ENCODE results near the gene PTPRM. TPM values are rescaled to one million over a fixed set of nuclear protein-coding genes. Genes with fewer than 3 reads are reported as not detected.

PTPRM gene
- total RNA-seq, 1 experiment from 2014 or later = 100.0 TPM

DNA sequence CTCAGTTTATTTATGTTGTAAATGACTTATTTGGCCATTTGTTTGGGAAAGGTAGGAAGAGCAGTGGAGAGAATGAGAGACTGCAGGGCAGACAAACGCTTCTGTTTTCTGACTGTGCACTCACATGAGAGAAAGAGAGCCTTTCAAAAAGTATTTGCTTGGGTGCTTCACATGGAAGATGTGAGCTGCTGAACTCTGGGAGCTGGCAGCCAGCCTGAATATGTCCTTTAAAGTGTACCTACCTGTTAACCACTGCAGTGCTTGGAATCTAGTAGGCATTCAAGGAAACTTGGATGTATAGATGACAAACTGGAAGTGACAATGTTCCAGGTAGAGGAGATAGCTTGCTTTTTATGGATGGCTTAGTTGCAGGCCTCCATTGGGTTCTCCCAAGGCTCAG is 68.8 kb downstream of the PTPRM start:
- no peak overlapping the region for H3K4me3 Mint-ChIP-seq (ENCODE audit: unreplicated experiment)
- intact Hi-C loops (cut with micrococcal nuclease; ENCODE audit: unreplicated experiment) = no loop called here
- H3K4me1 ChIP-seq = peaks cover 45% of the 10 kb centered on the region
- no peaks in the 10 kb centered on the region for H3K9me3 ChIP-seq
- H3K27ac Mint-ChIP-seq (ENCODE audit: unreplicated experiment) = no peak overlapping the region
- no peaks in the 10 kb centered on the region; the same call in 1 of the 2 replicates for H3K36me3 ChIP-seq (ENCODE audit: control insufficient read depth, insufficient read depth, low read length)
- ChIA-PET CTCF (no interaction called here), POLR2A (no interaction called here)
- H3K4me3 ChIP-seq (ENCODE audit: low read depth, low read length) = no peak overlapping the region
- TF ChIP-seq, protein P1, sequence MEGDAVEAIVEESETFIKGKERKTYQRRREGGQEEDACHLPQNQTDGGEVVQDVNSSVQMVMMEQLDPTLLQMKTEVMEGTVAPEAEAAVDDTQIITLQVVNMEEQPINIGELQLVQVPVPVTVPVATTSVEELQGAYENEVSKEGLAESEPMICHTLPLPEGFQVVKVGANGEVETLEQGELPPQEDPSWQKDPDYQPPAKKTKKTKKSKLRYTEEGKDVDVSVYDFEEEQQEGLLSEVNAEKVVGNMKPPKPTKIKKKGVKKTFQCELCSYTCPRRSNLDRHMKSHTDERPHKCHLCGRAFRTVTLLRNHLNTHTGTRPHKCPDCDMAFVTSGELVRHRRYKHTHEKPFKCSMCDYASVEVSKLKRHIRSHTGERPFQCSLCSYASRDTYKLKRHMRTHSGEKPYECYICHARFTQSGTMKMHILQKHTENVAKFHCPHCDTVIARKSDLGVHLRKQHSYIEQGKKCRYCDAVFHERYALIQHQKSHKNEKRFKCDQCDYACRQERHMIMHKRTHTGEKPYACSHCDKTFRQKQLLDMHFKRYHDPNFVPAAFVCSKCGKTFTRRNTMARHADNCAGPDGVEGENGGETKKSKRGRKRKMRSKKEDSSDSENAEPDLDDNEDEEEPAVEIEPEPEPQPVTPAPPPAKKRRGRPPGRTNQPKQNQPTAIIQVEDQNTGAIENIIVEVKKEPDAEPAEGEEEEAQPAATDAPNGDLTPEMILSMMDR (IDR thresholded peaks at IDR 0.05; ENCODE audit: insufficient read depth in 1 of 2, low read depth in 1 of 2, low read length in 1 of 2, severe bottlenecking in 1 of 2, unreplicated experiment in 1 of 2) = no peak
- H3K4me1 Mint-ChIP-seq (ENCODE audit: low read depth, unreplicated experiment) = peaks cover 28% of the 10 kb centered on the region
- H3K27me3 ChIP-seq (replicated peaks; ENCODE audit: control insufficient read depth, insufficient read depth, low read length) = no peaks in the 10 kb centered on the region
- H3K36me3 Mint-ChIP-seq (ENCODE audit: insufficient read depth, unreplicated experiment) = peaks cover 8% of the 10 kb centered on the region
- H3K9me3 Mint-ChIP-seq (ENCODE audit: unreplicated experiment) = no peaks in the 10 kb centered on the region
- no peak for DNase-seq
- BruUV-seq (replicated peaks) = no TSS peak
- H3K27me3 Mint-ChIP-seq (ENCODE audit: insufficient read depth, unreplicated experiment) = no peaks in the 10 kb centered on the region

DNA sequence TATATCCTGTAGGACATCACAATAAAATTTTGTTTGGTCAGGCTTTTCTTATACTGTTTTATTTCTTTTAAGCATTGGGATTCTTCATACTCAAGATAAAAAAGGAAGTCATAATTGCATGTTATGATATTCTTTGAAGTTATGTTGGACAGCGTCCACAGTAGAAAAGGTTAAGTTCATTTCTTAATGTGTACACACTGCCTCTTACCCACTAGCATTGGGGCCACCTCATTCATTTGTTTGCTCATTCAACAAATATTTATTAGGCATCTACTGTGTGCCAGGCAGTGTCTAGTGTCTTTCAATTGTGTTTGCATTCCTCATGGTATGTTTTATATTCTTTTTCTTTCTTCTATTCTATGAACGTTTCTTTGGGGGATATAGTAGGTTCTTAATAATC is 70.2 kb downstream of the PTPRM start:
- ChIA-PET POLR2A (interaction anchor here (0.6 kb wide), 1 partner anchor 37 kb away, joined by 4 read pairs; no protein-coding TSS in a partner anchor), CTCF (no interaction called here)
- peaks cover 51% of the 10 kb centered on the region for H3K4me1 ChIP-seq
- no TSS peak for BruUV-seq (replicated peaks)
- no peak overlapping the region for H3K27ac Mint-ChIP-seq (ENCODE audit: unreplicated experiment)
- no peak overlapping the region for H3K4me3 Mint-ChIP-seq (ENCODE audit: unreplicated experiment)
- H3K36me3 ChIP-seq (ENCODE audit: control insufficient read depth, insufficient read depth, low read length) = no peaks in the 10 kb centered on the region; the same call in 1 of the 2 replicates
- TF ChIP-seq, protein P1 (IDR thresholded peaks at IDR 0.05; ENCODE audit: insufficient read depth in 1 of 2, low read depth in 1 of 2, low read length in 1 of 2, severe bottlenecking in 1 of 2, unreplicated experiment in 1 of 2) = no peak
- no peaks in the 10 kb centered on the region for H3K9me3 Mint-ChIP-seq (ENCODE audit: unreplicated experiment)
- intact Hi-C loops (cut with micrococcal nuclease; ENCODE audit: unreplicated experiment) = no loop called here
- H3K27me3 ChIP-seq (replicated peaks; ENCODE audit: control insufficient read depth, insufficient read depth, low read length) = no peaks in the 10 kb centered on the region
- no peaks in the 10 kb centered on the region for H3K27me3 Mint-ChIP-seq (ENCODE audit: insufficient read depth, unreplicated experiment)
- peaks cover 14% of the 10 kb centered on the region for H3K36me3 Mint-ChIP-seq (ENCODE audit: insufficient read depth, unreplicated experiment)
- H3K4me3 ChIP-seq (ENCODE audit: low read depth, low read length) = no peak overlapping the region
- DNase-seq = no peak
- peaks cover 40% of the 10 kb centered on the region for H3K4me1 Mint-ChIP-seq (ENCODE audit: low read depth, unreplicated experiment)
- no peaks in the 10 kb centered on the region for H3K9me3 ChIP-seq

DNA sequence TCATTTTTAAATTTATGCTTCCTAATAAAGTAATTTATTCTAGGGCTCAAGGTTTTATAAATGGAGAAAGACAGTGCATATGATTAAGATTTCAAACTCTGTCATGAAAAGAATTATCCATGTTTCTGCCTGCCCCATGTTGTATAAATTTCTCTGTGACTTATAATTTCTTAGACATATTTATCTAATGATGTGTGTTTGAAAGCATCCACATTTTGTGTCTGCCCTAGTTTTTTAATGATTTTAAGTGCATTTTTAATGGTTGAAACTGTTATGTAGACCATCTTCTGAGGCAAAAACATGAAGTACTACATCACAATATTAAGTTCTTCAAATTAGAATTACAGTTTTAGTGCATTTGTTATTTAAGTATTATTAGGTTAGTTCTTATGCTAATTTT is 71.2 kb downstream of the PTPRM start:
- intact Hi-C loops (cut with micrococcal nuclease; ENCODE audit: unreplicated experiment) = no loop called here
- H3K27ac Mint-ChIP-seq (ENCODE audit: unreplicated experiment) = no peak overlapping the region
- H3K4me3 Mint-ChIP-seq (ENCODE audit: unreplicated experiment) = no peak overlapping the region
- no TSS peak for BruUV-seq (replicated peaks)
- Histone ChIP-seq H3K4me1 (peaks cover 56% of the 10 kb centered on the region), H3K36me3 (ENCODE audit: control insufficient read depth, insufficient read depth, low read length) (no peaks in the 10 kb centered on the region), H3K9me3 (no peaks in the 10 kb centered on the region), H3K27me3 (replicated peaks; ENCODE audit: control insufficient read depth, insufficient read depth, low read length) (no peaks in the 10 kb centered on the region), H3K4me3 (ENCODE audit: low read depth, low read length) (no peak overlapping the region)
- ChIA-PET CTCF (no interaction called here), POLR2A (no interaction called here)
- peaks cover 14% of the 10 kb centered on the region for H3K36me3 Mint-ChIP-seq (ENCODE audit: insufficient read depth, unreplicated experiment)
- DNase-seq = no peak
- TF ChIP-seq, protein P1 (IDR thresholded peaks at IDR 0.05; ENCODE audit: insufficient read depth in 1 of 2, low read depth in 1 of 2, low read length in 1 of 2, severe bottlenecking in 1 of 2, unreplicated experiment in 1 of 2) = no peak
- no peaks in the 10 kb centered on the region for H3K27me3 Mint-ChIP-seq (ENCODE audit: insufficient read depth, unreplicated experiment)
- no peaks in the 10 kb centered on the region for H3K9me3 Mint-ChIP-seq (ENCODE audit: unreplicated experiment)
- peaks cover 33% of the 10 kb centered on the region for H3K4me1 Mint-ChIP-seq (ENCODE audit: low read depth, unreplicated experiment)

All from Caco-2 (cell line).